ENCODE data around the gene RABEPK. TPM values are rescaled to one million over a fixed set of nuclear protein-coding genes. Genes with fewer than 3 reads are reported as not detected.

Gene RABEPK
- total and polyA plus RNA-seq, 10 of the 15 experiments (the other 5 are each of a cell fraction or from before 2014, with no cell fraction given), result 26.9 to 59.8 (median 39.4) TPM

GRCh38 chr9:125276771-125277170 is 76.4 kb downstream of the RABEPK start (continued):
- TF ChIP-seq CUX1 (IDR thresholded peaks at IDR 0.05; ENCODE audit: insufficient replicate concordance, low read depth, low read length) (no peak), MYC (IDR thresholded peaks at IDR 0.05; ENCODE audit: insufficient read depth, insufficient read length, insufficient replicate concordance, low read length, severe bottlenecking) (no peak), BCLAF1 (IDR thresholded peaks at IDR 0.05) (no peak), MTA3 (IDR thresholded peaks at IDR 0.05; ENCODE audit: borderline replicate concordance, low read length) (no peak), HSF1 (IDR thresholded peaks at IDR 0.05; ENCODE audit: low read depth, low read length) (no peak), IRF3 (IDR thresholded peaks at IDR 0.05) (no peak), NBN (IDR thresholded peaks at IDR 0.05) (no peak), EGR1 (IDR thresholded peaks at IDR 0.05; ENCODE audit: borderline replicate concordance in 1 of 2, low read depth in 2 of 2, low read length in 2 of 2) (no peak), TBL1XR1 (IDR thresholded peaks at IDR 0.05; ENCODE audit: low read depth, low read length) (no peak), SPI1 (IDR thresholded peaks at IDR 0.05; ENCODE audit: borderline replicate concordance, insufficient read depth, low read depth, low read length) (no peak), TCF3 (IDR thresholded peaks at IDR 0.05; ENCODE audit: borderline replicate concordance, insufficient read depth, low read depth, low read length) (no peak), NFIC (IDR thresholded peaks at IDR 0.05; ENCODE audit: low read depth, low read length) (no peak), RAD51 (IDR thresholded peaks at IDR 0.05) (no peak)
